T-cell (primary cell): ENCODE data around the gene DRC7. TPM values are rescaled to one million over a fixed set of nuclear protein-coding genes. Genes with fewer than 3 reads are reported as not detected.

Source experiments
- ATAC-seq, 4 experiments: fragments of 200-7000 bp in 3 of 4; fragments of 150-1000 bp in 1 of 4; cut with Tn5 transposase; replicated peaks in 1 of 4; 1 replicate in 3 of 4; 2 replicates in 1 of 4; pipeline ENCODE4 v1.10.0; 2021; ENCODE audit warnings: moderate library complexity in 3 of 4, mild to moderate bottlenecking in 2 of 4, moderate number of reproducible peaks in 1 of 4
- CTCF ChIA-PET, 2 donors: fragments of 300-600 bp; sonication (Branson Sonifier 250); formaldehyde crosslinking; loops; one replicate each; lab custom pipeline; 2022; ENCODE audit warnings: antibody characterized with exemption in 2 of 2; lab: Charles Lee
- POLR2A ChIA-PET, 2 donors: fragments of 300-600 bp; sonication (Branson Sonifier 250); formaldehyde crosslinking; loops; one replicate each; lab custom pipeline; 2022; ENCODE audit warnings: antibody characterized with exemption in 2 of 2; lab: Charles Lee
- DNase-seq, 35 experiments: peaks; one replicate each; pipeline versions ENCODE4 v3.0.0 to v3.0.0-alpha.2; 2013 to 2023
- H3K27ac ChIP-seq: one replicate; pipeline ENCODE4 v1.5.1; 2013; ENCODE audit warnings: low read length
- H3K27me3 ChIP-seq, 2 experiments: replicated peaks in 1 of 2; 1 replicate in 1 of 2; 2 replicates in 1 of 2; pipeline versions ENCODE4 v1.6.1 to v1.7.0; 2013; ENCODE audit warnings: low read length in 1 of 2, mixed read lengths in 1 of 2; ENCODE audit not compliant: control insufficient read depth in 2 of 2, insufficient read depth in 2 of 2; ENCODE audit errors: extremely low read depth in 1 of 2
- H3K36me3 ChIP-seq, 2 donors: 1 replicate in 1 of 2; 2 replicates in 1 of 2; pipeline versions ENCODE4 v1.6.1 to v1.7.0; 2013; ENCODE audit warnings: low read length in 1 of 2; ENCODE audit not compliant: control insufficient read depth in 2 of 2, insufficient read depth in 1 of 2; ENCODE audit errors: extremely low read depth in 1 of 2
- H3K4me1 ChIP-seq, 2 experiments: 1 replicate in 1 of 2; 2 replicates in 1 of 2; pipeline versions ENCODE4 v1.6.1 to v1.7.0; 2013; ENCODE audit warnings: low read length in 2 of 2, mixed read lengths in 1 of 2; ENCODE audit not compliant: insufficient read depth in 2 of 2, control insufficient read depth in 1 of 2; ENCODE audit errors: extremely low read depth in 1 of 2
- H3K4me3 ChIP-seq, 2 donors: 1 replicate in 1 of 2; 2 replicates in 1 of 2; pipeline versions ENCODE4 v1.5.1 to v1.7.0; 2013; ENCODE audit warnings: mild to moderate bottlenecking in 2 of 2, low read length in 1 of 2, moderate library complexity in 1 of 2; ENCODE audit not compliant: control insufficient read depth in 1 of 2; ENCODE audit errors: extremely low read depth in 1 of 2
- H3K9me3 ChIP-seq: 2 replicates; pipeline ENCODE4 v1.7.0; 2013
- H3K27ac Mint-ChIP-seq, 2 donors: one replicate each; pipeline ENCODE4 v1.8.0; 2020 to 2021; ENCODE audit warnings: mild to moderate bottlenecking in 2 of 2, mixed read lengths in 2 of 2
- H3K27me3 Mint-ChIP-seq, 2 donors: one replicate each; pipeline ENCODE4 v1.8.0; 2021 to 2022; ENCODE audit warnings: mixed read lengths in 2 of 2
- H3K36me3 Mint-ChIP-seq: one replicate; pipeline ENCODE4 v1.8.0; 2021; ENCODE audit warnings: mixed read lengths
- H3K4me1 Mint-ChIP-seq, 3 donors: one replicate each; pipeline ENCODE4 v1.8.0; 2020 to 2022; ENCODE audit warnings: mixed read lengths in 3 of 3, mild to moderate bottlenecking in 1 of 3
- H3K4me3 Mint-ChIP-seq, 3 donors: one replicate each; pipeline ENCODE4 v1.8.0; 2020 to 2022; ENCODE audit warnings: mild to moderate bottlenecking in 3 of 3, mixed read lengths in 3 of 3, moderate library complexity in 3 of 3
- H3K9me3 Mint-ChIP-seq, 3 donors: one replicate each; pipeline ENCODE4 v1.8.0; 2020 to 2022; ENCODE audit warnings: mixed read lengths in 3 of 3
- WGBS: methylation state at CpG from one replicate; pipeline ENCODE4 v1.1.5; 2013; ENCODE audit warnings: missing lambda C conversion rate; ENCODE audit not compliant: insufficient coverage; 5-methylcytosine and 5-hydroxymethylcytosine counted together
- total RNA-seq, 35 experiments: library from RNA in 6 of 35; stranded (reverse) in 6 of 35; fragments of 120-200 nt in 1 of 35; gene quantifications; one replicate each; pipeline versions ENCODE4 v1.2.1 to v1.2.4 and lab custom pipeline; 2013 to 2026

The DRC7 gene
- total RNA-seq, 5 donors from 2014 or later (not counting 1 experiment from before 2014, with no cell fraction given): not detected

- H3K27ac ChIP-seq: no peak overlapping the region
- Mint-ChIP-seq H3K27ac (no peak overlapping the region), H3K4me3 (no peak overlapping the region), H3K4me1 (peaks cover 0 to 2% (median 0%) of the 10 kb centered on the region in 3 donors), H3K9me3 (no peaks in the 10 kb centered on the region), H3K36me3 (peaks cover 25% of the 10 kb centered on the region), H3K27me3 (no peaks in the 10 kb centered on the region)
- no peaks in the 10 kb centered on the region for H3K27me3 ChIP-seq
- H3K4me3 ChIP-seq: no peak overlapping the region
- no peak for DNase-seq
- no peak for ATAC-seq
- ChIA-PET POLR2A (no interaction called here), CTCF (no interaction called here)
- H3K4me1 ChIP-seq: peaks cover 0 to 39% of the 10 kb centered on the region in 2 experiments
- WGBS: 92% methylated on average over 33 of the region's 44 CpGs
- peaks cover 12 to 25% of the 10 kb centered on the region in 2 donors for H3K36me3 ChIP-seq
- H3K9me3 ChIP-seq: no peaks in the 10 kb centered on the region
Measured at GRCh38 chr16:57752581-57753447, 58.2 kb downstream of the DRC7 start.

GRCh38 chr16:57753448-57754353 lies 59.1 kb downstream of the DRC7 start:
- H3K9me3 Mint-ChIP-seq: no peaks in the 10 kb centered on the region
- Histone ChIP-seq H3K4me3 (no peak overlapping the region), H3K36me3 (peaks cover 12 to 25% of the 10 kb centered on the region in 2 donors), H3K27me3 (no peaks in the 10 kb centered on the region), H3K9me3 (no peaks in the 10 kb centered on the region), H3K27ac (no peak overlapping the region), H3K4me1 (peaks cover 0 to 48% of the 10 kb centered on the region in 2 experiments)
- DNase-seq (no peak), ATAC-seq (no peak)
- H3K27me3 Mint-ChIP-seq: no peaks in the 10 kb centered on the region
- H3K36me3 Mint-ChIP-seq: peaks cover 25% of the 10 kb centered on the region
- ChIA-PET CTCF (no interaction called here), POLR2A (no interaction called here)
- H3K27ac Mint-ChIP-seq: no peak overlapping the region
- H3K4me1 Mint-ChIP-seq: peaks cover 0 to 2% (median 0%) of the 10 kb centered on the region in 3 donors
- 98% methylated on average over 15 of the region's 32 CpGs for WGBS
- no peak overlapping the region for H3K4me3 Mint-ChIP-seq

- CTCF ChIA-PET: no interaction called here
- Histone ChIP-seq H3K4me1 (peaks cover 0 to 53% of the 10 kb centered on the region in 2 experiments), H3K36me3 (peaks cover 12 to 25% of the 10 kb centered on the region in 2 donors)
Measured at GRCh38 chr16:57754354-57755060, 59.9 kb downstream of the DRC7 start.

GRCh38 chr16:57755061-57755684 lies 60.6 kb downstream of the DRC7 start:
- Histone ChIP-seq H3K27ac (no peak overlapping the region), H3K4me1 (peaks cover 0 to 46% of the 10 kb centered on the region in 2 experiments), H3K27me3 (no peaks in the 10 kb centered on the region), H3K4me3 (no peak overlapping the region), H3K36me3 (peaks cover 12 to 25% of the 10 kb centered on the region in 2 donors), H3K9me3 (no peaks in the 10 kb centered on the region)
- POLR2A ChIA-PET: no interaction called here
- no peak for DNase-seq
- Mint-ChIP-seq H3K27me3 (no peaks in the 10 kb centered on the region), H3K9me3 (no peaks in the 10 kb centered on the region), H3K27ac (no peak overlapping the region), H3K36me3 (peaks cover 20% of the 10 kb centered on the region), H3K4me3 (no peak overlapping the region), H3K4me1 (peaks cover 0 to 2% (median 0%) of the 10 kb centered on the region in 3 donors)
- CTCF ChIA-PET: no interaction called here
- no peak for ATAC-seq
- WGBS: 88% methylated on average over 19 of the region's 24 CpGs

More at GRCh38 chr16:57754354-57755060, 59.9 kb downstream of the DRC7 start:
- no peak for DNase-seq
- no peaks in the 10 kb centered on the region for H3K9me3 Mint-ChIP-seq
- H3K9me3 ChIP-seq: no peaks in the 10 kb centered on the region
- H3K4me3 ChIP-seq: no peak overlapping the region
- H3K4me3 Mint-ChIP-seq: no peak overlapping the region
- ATAC-seq: no peak
- no peaks in the 10 kb centered on the region for H3K27me3 ChIP-seq
- 85% methylated on average over 6 of the region's 9 CpGs for WGBS
- H3K27ac Mint-ChIP-seq: no peak overlapping the region
- peaks cover 25% of the 10 kb centered on the region for H3K36me3 Mint-ChIP-seq
- H3K27me3 Mint-ChIP-seq: no peaks in the 10 kb centered on the region
- peaks cover 0 to 2% (median 0%) of the 10 kb centered on the region in 3 donors for H3K4me1 Mint-ChIP-seq
- H3K27ac ChIP-seq: no peak overlapping the region
- POLR2A ChIA-PET: no interaction called here

- ATAC-seq (no peak), DNase-seq (no peak)
- Mint-ChIP-seq H3K4me1 (peaks cover 0 to 2% (median 0%) of the 10 kb centered on the region in 3 donors), H3K36me3 (peaks cover 19% of the 10 kb centered on the region), H3K4me3 (no peak overlapping the region), H3K27me3 (no peaks in the 10 kb centered on the region), H3K27ac (no peak overlapping the region), H3K9me3 (no peaks in the 10 kb centered on the region)
- Histone ChIP-seq H3K9me3 (no peaks in the 10 kb centered on the region), H3K27ac (no peak overlapping the region), H3K27me3 (no peaks in the 10 kb centered on the region), H3K36me3 (peaks cover 12 to 22% of the 10 kb centered on the region in 2 donors), H3K4me1 (peaks cover 0 to 40% of the 10 kb centered on the region in 2 experiments), H3K4me3 (no peak overlapping the region)
- ChIA-PET POLR2A (interaction anchor here in 1 of 2 donors (0.5 kb wide), 1 partner anchor 88 kb away, joined by 3 read pairs; no protein-coding TSS in a partner anchor), CTCF (interaction anchor here in 1 of 2 donors (1.3 kb wide), 1 partner anchor 19 kb away, joined by 9 read pairs; no protein-coding TSS in a partner anchor)
- WGBS: 95% methylated on average over 13 of the region's 18 CpGs
Measured at GRCh38 chr16:57755726-57756423, 61.3 kb downstream of the DRC7 start.
